Keratinocyte (primary cell): Measurements from ENCODE around the gene DNAI7. TPM values are rescaled to one million over a fixed set of nuclear protein-coding genes. Genes with fewer than 3 reads are reported as not detected.

ENCODE experiments used
- DNase-seq: peaks from one replicate; pipeline ENCODE4 v3.0.0-alpha.2; 2011; ENCODE audit warnings: low read depth, missing footprints, low spot score
- FAIRE-seq: peaks from 2 replicates; lab custom pipeline; 2011; peaks lifted over from hg19 to GRCh38; lab: Jason Lieb, UNC
- H2AFZ ChIP-seq: 2 replicates; pipeline ENCODE4 v1.6.0; 2012; ENCODE audit warnings: low read length, control low read depth, inconsistent platforms; ENCODE audit not compliant: control insufficient read depth
- H3K27ac ChIP-seq: 2 replicates; pipeline ENCODE4 v1.5.1; 2011; ENCODE audit warnings: low read length; ENCODE audit not compliant: control insufficient read depth, insufficient read depth
- H3K27me3 ChIP-seq: 3 replicates; pipeline ENCODE4 v1.6.0; 2011; ENCODE audit warnings: low read length; ENCODE audit not compliant: control insufficient read depth, insufficient read depth; ENCODE audit errors: extremely low read depth
- H3K36me3 ChIP-seq, 2 experiments: 2 replicates in 1 of 2; 3 replicates in 1 of 2; pipeline ENCODE4 v1.5.1; 2011; ENCODE audit warnings: low read length in 2 of 2, mild to moderate bottlenecking in 1 of 2; ENCODE audit not compliant: control insufficient read depth in 2 of 2, insufficient read depth in 2 of 2; ENCODE audit errors: extremely low read depth in 1 of 2
- H3K4me1 ChIP-seq: 3 replicates; pipeline ENCODE4 v1.5.1; 2011; ENCODE audit warnings: low read length; ENCODE audit not compliant: control insufficient read depth, insufficient read depth; ENCODE audit errors: extremely low read depth
- H3K4me2 ChIP-seq: 3 replicates; pipeline ENCODE4 v1.6.0; 2011; ENCODE audit warnings: low read depth, low read length; ENCODE audit not compliant: control insufficient read depth, insufficient read depth; ENCODE audit errors: extremely low read depth
- H3K4me3 ChIP-seq, 3 experiments: fragments of 200-600 bp in 1 of 3; sonication (generic) in 1 of 3; 2 replicates in 2 of 3; 3 replicates in 1 of 3; pipeline ENCODE4 v1.5.1; 2011 to 2016; ENCODE audit warnings: low read length in 3 of 3, mild to moderate bottlenecking in 3 of 3, control low read depth in 2 of 3, inconsistent platforms in 1 of 3, low read depth in 1 of 3, mixed read lengths in 1 of 3, mixed run types in 1 of 3, moderate library complexity in 1 of 3; ENCODE audit not compliant: control insufficient read depth in 2 of 3, insufficient read depth in 2 of 3; ENCODE audit errors: extremely low read depth in 1 of 3
- H3K79me2 ChIP-seq: 2 replicates; pipeline ENCODE4 v1.6.0; 2012; ENCODE audit warnings: low read length; ENCODE audit not compliant: control insufficient read depth, insufficient read depth
- H3K9ac ChIP-seq: 3 replicates; pipeline ENCODE4 v1.6.0; 2011; ENCODE audit warnings: low read length; ENCODE audit not compliant: control insufficient read depth, insufficient read depth; ENCODE audit errors: extremely low read depth
- H3K9me1 ChIP-seq: 3 replicates; pipeline ENCODE4 v1.6.0; 2011; ENCODE audit warnings: low read length; ENCODE audit not compliant: control insufficient read depth, insufficient read depth; ENCODE audit errors: extremely low read depth
- H3K9me3 ChIP-seq: 2 replicates; pipeline ENCODE4 v1.5.1; 2012; ENCODE audit warnings: low read depth, low read length; ENCODE audit not compliant: control insufficient read depth
- H4K20me1 ChIP-seq: 3 replicates; pipeline ENCODE4 v1.6.0; 2011; ENCODE audit warnings: low read length; ENCODE audit not compliant: control insufficient read depth, insufficient read depth; ENCODE audit errors: extremely low read depth
- CTCF ChIP-seq, 3 experiments: IDR thresholded peaks in 1 of 3; conservative IDR thresholded peaks in 1 of 3; optimal IDR thresholded peaks in 1 of 3; 2 replicates in 2 of 3; 3 replicates in 1 of 3; pipeline versions ENCODE3 to v1.5.1; 2011; ENCODE audit warnings: low read length in 3 of 3, mild to moderate bottlenecking in 3 of 3, moderate library complexity in 2 of 3, control low read depth in 1 of 3, inconsistent platforms in 1 of 3; ENCODE audit not compliant: insufficient read depth in 2 of 3; ENCODE audit errors: extremely low read depth in 1 of 3
- EZH2 ChIP-seq: IDR thresholded peaks from one replicate; pipeline ENCODE4 v1.6.1; 2012; ENCODE audit warnings: inconsistent platforms, mild to moderate bottlenecking, low read length, moderate library complexity
- dilution Hi-C: fragments of 300-500 bp; cut with MboI; formaldehyde crosslinking; loops from one replicate; pipeline ENCODE4 v1.7.0; 2020; ENCODE audit warnings: low sequenced_read_pairs; ENCODE audit not compliant: extremely low pct_ligation_motif_present
- polyA plus RNA-seq, 5 experiments: library from polyadenylated mRNA; depleted of rRNA in 3 of 5; stranded (reverse) in 3 of 5; stranded (forward) in 1 of 5; unstranded in 1 of 5; fragments of >200 nt; gene quantifications; 1 replicate in 1 of 5; 2 replicates in 3 of 5; 3 replicates in 1 of 5; pipeline versions ENCODE4 v1.2.1 to v1.2.3, GENCODE V29; 2011 to 2012; ENCODE audit warnings: missing spikeins in 2 of 5, low read depth in 1 of 5, low replicate concordance in 1 of 5

Gene DNAI7
- polyA plus RNA-seq, 1 donor (not counting 4 experiments of a cell fraction or from before 2014, with no cell fraction given), result 0.10 TPM

- Histone ChIP-seq H3K9ac (no peak overlapping the region), H3K9me3 (no peaks in the 10 kb centered on the region), H3K4me2 (no peak overlapping the region), H3K36me3 (no peaks in the 10 kb centered on the region), H3K4me3 (no peak overlapping the region), H3K79me2 (no peaks in the 10 kb centered on the region), H3K27ac (no peak overlapping the region), H2AFZ (no peak overlapping the region), H3K9me1 (no peaks in the 10 kb centered on the region), H4K20me1 (no peaks in the 10 kb centered on the region), H3K27me3 (no peaks in the 10 kb centered on the region), H3K4me1 (no peaks in the 10 kb centered on the region)
- TF ChIP-seq EZH2 (no peak), CTCF (optimal IDR thresholded peaks at IDR 0.05 in 1 of 3, IDR thresholded peaks at IDR 0.05 in 1 of 3, conservative IDR thresholded peaks at IDR 0.05 in 1 of 3; ENCODE audit: extremely low read depth in 1 of 3, insufficient read depth in 2 of 3, low read length in 3 of 3) (no peak)
- dilution Hi-C loops, result no loop called here
- DNase-seq (no peak), FAIRE-seq (no peak)
Measured at GRCh38 chr12:25102402-25102801, 92.6 kb downstream of the DNAI7 start.

- H3K9me3 ChIP-seq, result no peaks in the 10 kb centered on the region
- no peaks in the 10 kb centered on the region for H3K79me2 ChIP-seq
- FAIRE-seq (no peak), DNase-seq (no peak)
- no peaks in the 10 kb centered on the region for H3K27me3 ChIP-seq
- no peak overlapping the region for H3K27ac ChIP-seq
- no peak overlapping the region for H2AFZ ChIP-seq
- H4K20me1 ChIP-seq, result no peaks in the 10 kb centered on the region
- no peak for TF ChIP-seq CTCF (optimal IDR thresholded peaks at IDR 0.05 in 1 of 3, IDR thresholded peaks at IDR 0.05 in 1 of 3, conservative IDR thresholded peaks at IDR 0.05 in 1 of 3; ENCODE audit: extremely low read depth in 1 of 3, insufficient read depth in 2 of 3, low read length in 3 of 3)
- TF ChIP-seq EZH2, result no peak
- no peak overlapping the region for H3K4me2 ChIP-seq
- dilution Hi-C loops, result no loop called here
- no peaks in the 10 kb centered on the region for H3K4me1 ChIP-seq
- no peaks in the 10 kb centered on the region for H3K9me1 ChIP-seq
- H3K4me3 ChIP-seq, result no peak overlapping the region
- H3K9ac ChIP-seq, result no peak overlapping the region
- no peaks in the 10 kb centered on the region for H3K36me3 ChIP-seq
Measured at GRCh38 chr12:25101092-25101445, 93.9 kb downstream of the DNAI7 start.
